ENCODE results near the gene SLAIN1.

DNA sequence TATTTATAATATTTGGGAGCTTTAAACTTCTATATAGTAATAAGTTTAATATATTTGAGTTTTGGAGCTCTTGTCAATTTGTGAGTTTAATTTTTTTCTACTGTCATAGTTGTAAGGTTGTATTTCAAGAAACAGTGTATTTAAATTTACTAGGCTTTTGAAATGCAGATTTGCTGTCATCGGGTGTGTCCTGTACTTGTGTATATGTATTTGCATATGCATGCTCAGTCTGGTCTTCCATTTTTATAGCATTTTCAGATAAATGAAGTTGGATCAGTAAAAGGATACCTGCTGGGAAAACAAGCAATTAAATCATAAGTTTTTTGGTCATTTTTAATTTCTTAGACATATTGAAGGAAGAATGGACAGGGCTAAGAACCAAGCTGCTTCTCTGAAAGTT lies 33.1 kb downstream of the SLAIN1 start:
- TF ChIP-seq CTCF (IDR thresholded peaks at IDR 0.05) = no peak
- TF ChIP-seq POLR2A (IDR thresholded peaks at IDR 0.05) = no peak
